Liver (tissue), 3 donors: ENCODE data around the gene ZBP1.

Experiments
- GABPA ChIP-seq, 2 donors: IDR thresholded peaks in 1 of 2; conservative IDR thresholded peaks in 1 of 2; 2 replicates each; pipeline ENCODE4 v1.6.1; 2016; ENCODE audit warnings: antibody characterized with exemption in 2 of 2, mild to moderate bottlenecking in 1 of 2, moderate library complexity in 1 of 2
- HNF4A ChIP-seq, 2 donors: conservative IDR thresholded peaks; 2 replicates each; pipeline ENCODE4 v1.6.1; 2016; ENCODE audit warnings: antibody characterized with exemption in 2 of 2, mild to moderate bottlenecking in 2 of 2
- JUND ChIP-seq, 2 donors: IDR thresholded peaks; 2 replicates each; pipeline ENCODE4 v1.6.1; 2016; ENCODE audit warnings: antibody characterized with exemption in 2 of 2
- MAX ChIP-seq: IDR thresholded peaks from 2 replicates; pipeline ENCODE4 v1.6.1; 2016; ENCODE audit warnings: antibody characterized with exemption
- RAD21 ChIP-seq, 2 donors: IDR thresholded peaks; 2 replicates each; pipeline ENCODE4 v1.6.1; 2016; ENCODE audit warnings: antibody characterized with exemption in 2 of 2, mild to moderate bottlenecking in 2 of 2
- RXRA ChIP-seq, 2 donors: IDR thresholded peaks; 2 replicates each; pipeline ENCODE4 v1.6.1; 2017 to 2018; ENCODE audit warnings: antibody characterized with exemption in 2 of 2, mild to moderate bottlenecking in 1 of 2
- SP1 ChIP-seq: IDR thresholded peaks from 2 replicates; pipeline ENCODE4 v1.6.1; 2018; ENCODE audit warnings: antibody characterized with exemption, mild to moderate bottlenecking
- TAF1 ChIP-seq: conservative IDR thresholded peaks from 2 replicates; pipeline ENCODE4 v1.6.1; 2016; ENCODE audit warnings: antibody characterized with exemption, mild to moderate bottlenecking
- YY1 ChIP-seq: IDR thresholded peaks from 2 replicates; pipeline ENCODE4 v1.6.1; 2016; ENCODE audit warnings: antibody characterized with exemption, mild to moderate bottlenecking
- TF ChIP-seq, protein P1 (sequence below): IDR thresholded peaks from 2 replicates; pipeline ENCODE4 v1.6.1; 2016; ENCODE audit warnings: antibody characterized with exemption
- TF ChIP-seq, protein P2 (sequence below): IDR thresholded peaks from 2 replicates; pipeline ENCODE4 v1.6.1; 2016; ENCODE audit warnings: antibody characterized with exemption, mild to moderate bottlenecking
- TF ChIP-seq, protein P3 (sequence below): fragments of 150-350 bp; IDR thresholded peaks from 2 replicates; pipeline ENCODE4 v1.5.1; 2017; ENCODE audit warnings: improper control_type of control experiment, low read depth, low read length; ENCODE audit not compliant: missing input control
- TF ChIP-seq, protein P4 (sequence below): IDR thresholded peaks from 2 replicates; pipeline ENCODE4 v1.6.1; 2016; ENCODE audit warnings: antibody characterized with exemption
- donor health status: healthy.
- donor health status: healthy.

DNA sequence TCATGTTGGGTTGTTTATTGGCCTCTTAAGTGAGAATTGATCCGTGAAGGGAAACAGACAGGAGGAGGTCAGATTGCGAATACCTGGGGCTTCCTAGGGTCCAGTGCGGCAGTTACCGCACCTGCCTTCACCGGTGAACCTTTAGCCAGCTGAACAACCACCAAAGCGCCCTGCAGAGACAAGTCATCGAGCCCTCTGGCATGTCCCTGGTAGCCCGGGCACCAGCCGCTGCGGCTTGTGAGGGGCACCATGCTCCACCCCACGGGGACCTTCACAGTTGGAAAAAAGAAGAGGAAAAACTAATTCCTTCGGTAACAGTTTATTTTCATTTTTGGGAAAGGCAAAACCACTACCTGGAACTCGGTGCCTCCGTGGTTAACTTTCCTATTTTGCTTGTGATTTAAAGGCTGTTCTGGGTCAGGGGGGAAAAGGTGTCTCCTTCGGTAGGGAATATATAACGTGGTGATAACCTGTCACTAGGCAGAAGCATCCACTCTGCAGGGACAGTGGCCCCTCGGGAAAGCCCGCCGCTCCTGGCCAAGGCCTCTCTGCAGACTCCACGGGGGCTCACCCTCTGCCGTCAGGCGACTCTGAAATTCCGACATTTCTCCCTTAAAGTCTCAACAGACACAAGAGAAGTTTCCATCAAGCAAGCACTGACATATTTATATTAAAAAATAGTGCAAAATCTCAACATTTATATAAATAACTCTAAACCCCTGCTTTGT is 30.7 kb upstream of the ZBP1 start:
- TF ChIP-seq, protein P1, sequence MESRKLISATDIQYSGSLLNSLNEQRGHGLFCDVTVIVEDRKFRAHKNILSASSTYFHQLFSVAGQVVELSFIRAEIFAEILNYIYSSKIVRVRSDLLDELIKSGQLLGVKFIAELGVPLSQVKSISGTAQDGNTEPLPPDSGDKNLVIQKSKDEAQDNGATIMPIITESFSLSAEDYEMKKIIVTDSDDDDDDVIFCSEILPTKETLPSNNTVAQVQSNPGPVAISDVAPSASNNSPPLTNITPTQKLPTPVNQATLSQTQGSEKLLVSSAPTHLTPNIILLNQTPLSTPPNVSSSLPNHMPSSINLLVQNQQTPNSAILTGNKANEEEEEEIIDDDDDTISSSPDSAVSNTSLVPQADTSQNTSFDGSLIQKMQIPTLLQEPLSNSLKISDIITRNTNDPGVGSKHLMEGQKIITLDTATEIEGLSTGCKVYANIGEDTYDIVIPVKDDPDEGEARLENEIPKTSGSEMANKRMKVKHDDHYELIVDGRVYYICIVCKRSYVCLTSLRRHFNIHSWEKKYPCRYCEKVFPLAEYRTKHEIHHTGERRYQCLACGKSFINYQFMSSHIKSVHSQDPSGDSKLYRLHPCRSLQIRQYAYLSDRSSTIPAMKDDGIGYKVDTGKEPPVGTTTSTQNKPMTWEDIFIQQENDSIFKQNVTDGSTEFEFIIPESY, result no peak
- TF ChIP-seq, protein P2, sequence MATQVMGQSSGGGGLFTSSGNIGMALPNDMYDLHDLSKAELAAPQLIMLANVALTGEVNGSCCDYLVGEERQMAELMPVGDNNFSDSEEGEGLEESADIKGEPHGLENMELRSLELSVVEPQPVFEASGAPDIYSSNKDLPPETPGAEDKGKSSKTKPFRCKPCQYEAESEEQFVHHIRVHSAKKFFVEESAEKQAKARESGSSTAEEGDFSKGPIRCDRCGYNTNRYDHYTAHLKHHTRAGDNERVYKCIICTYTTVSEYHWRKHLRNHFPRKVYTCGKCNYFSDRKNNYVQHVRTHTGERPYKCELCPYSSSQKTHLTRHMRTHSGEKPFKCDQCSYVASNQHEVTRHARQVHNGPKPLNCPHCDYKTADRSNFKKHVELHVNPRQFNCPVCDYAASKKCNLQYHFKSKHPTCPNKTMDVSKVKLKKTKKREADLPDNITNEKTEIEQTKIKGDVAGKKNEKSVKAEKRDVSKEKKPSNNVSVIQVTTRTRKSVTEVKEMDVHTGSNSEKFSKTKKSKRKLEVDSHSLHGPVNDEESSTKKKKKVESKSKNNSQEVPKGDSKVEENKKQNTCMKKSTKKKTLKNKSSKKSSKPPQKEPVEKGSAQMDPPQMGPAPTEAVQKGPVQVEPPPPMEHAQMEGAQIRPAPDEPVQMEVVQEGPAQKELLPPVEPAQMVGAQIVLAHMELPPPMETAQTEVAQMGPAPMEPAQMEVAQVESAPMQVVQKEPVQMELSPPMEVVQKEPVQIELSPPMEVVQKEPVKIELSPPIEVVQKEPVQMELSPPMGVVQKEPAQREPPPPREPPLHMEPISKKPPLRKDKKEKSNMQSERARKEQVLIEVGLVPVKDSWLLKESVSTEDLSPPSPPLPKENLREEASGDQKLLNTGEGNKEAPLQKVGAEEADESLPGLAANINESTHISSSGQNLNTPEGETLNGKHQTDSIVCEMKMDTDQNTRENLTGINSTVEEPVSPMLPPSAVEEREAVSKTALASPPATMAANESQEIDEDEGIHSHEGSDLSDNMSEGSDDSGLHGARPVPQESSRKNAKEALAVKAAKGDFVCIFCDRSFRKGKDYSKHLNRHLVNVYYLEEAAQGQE, result no peak
- TF ChIP-seq, protein P3, sequence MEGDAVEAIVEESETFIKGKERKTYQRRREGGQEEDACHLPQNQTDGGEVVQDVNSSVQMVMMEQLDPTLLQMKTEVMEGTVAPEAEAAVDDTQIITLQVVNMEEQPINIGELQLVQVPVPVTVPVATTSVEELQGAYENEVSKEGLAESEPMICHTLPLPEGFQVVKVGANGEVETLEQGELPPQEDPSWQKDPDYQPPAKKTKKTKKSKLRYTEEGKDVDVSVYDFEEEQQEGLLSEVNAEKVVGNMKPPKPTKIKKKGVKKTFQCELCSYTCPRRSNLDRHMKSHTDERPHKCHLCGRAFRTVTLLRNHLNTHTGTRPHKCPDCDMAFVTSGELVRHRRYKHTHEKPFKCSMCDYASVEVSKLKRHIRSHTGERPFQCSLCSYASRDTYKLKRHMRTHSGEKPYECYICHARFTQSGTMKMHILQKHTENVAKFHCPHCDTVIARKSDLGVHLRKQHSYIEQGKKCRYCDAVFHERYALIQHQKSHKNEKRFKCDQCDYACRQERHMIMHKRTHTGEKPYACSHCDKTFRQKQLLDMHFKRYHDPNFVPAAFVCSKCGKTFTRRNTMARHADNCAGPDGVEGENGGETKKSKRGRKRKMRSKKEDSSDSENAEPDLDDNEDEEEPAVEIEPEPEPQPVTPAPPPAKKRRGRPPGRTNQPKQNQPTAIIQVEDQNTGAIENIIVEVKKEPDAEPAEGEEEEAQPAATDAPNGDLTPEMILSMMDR, result no peak
- TF ChIP-seq HNF4A (conservative IDR thresholded peaks at IDR 0.05) (no peak), MAX (no peak), TAF1 (no peak), RAD21 (IDR thresholded peaks at IDR 0.05) (no peak), SP1 (no peak), JUND (IDR thresholded peaks at IDR 0.05) (no peak), RXRA (IDR thresholded peaks at IDR 0.05) (no peak), YY1 (no peak), GABPA (IDR thresholded peaks at IDR 0.05 in 1 of 2, conservative IDR thresholded peaks at IDR 0.05 in 1 of 2) (no peak)
- TF ChIP-seq, protein P4, sequence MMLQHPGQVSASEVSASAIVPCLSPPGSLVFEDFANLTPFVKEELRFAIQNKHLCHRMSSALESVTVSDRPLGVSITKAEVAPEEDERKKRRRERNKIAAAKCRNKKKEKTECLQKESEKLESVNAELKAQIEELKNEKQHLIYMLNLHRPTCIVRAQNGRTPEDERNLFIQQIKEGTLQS, result no peak
